SK-N-SH (cell line): ENCODE results near the gene BCL11B.

Experiments
- ELF1 ChIP-seq: IDR thresholded peaks from 2 replicates; pipeline ENCODE4 v1.4.0; 2012
- EP300 ChIP-seq, 2 experiments: IDR thresholded peaks; 2 replicates each; pipeline versions ENCODE4 v1.4.0 to v1.6.1; 2012; ENCODE audit warnings: borderline replicate concordance in 1 of 2, low read depth in 1 of 2, low read length in 1 of 2
- EZH2phosphoT487 ChIP-seq: fragments of 200-600 bp; sonication (generic); IDR thresholded peaks from 2 replicates; pipeline ENCODE4 v1.6.1; 2017; ENCODE audit warnings: low read depth, mixed run types, mild to moderate bottlenecking, antibody characterized with exemption, moderate library complexity, borderline replicate concordance
- FOXM1 ChIP-seq: IDR thresholded peaks from 2 replicates; pipeline ENCODE4 v1.4.0; 2012; ENCODE audit warnings: low read depth, mild to moderate bottlenecking
- GABPA ChIP-seq: IDR thresholded peaks from 2 replicates; pipeline ENCODE4 v1.4.0; 2012; ENCODE audit warnings: low read depth, mild to moderate bottlenecking
- JUND ChIP-seq: IDR thresholded peaks from 2 replicates; pipeline ENCODE4 v1.4.0; 2012
- RCOR1 ChIP-seq: fragments of 150-350 bp; IDR thresholded peaks from 2 replicates; pipeline ENCODE4 v1.6.1; 2017; ENCODE audit warnings: antibody characterized with exemption, low read length
- SIN3A ChIP-seq: IDR thresholded peaks from 2 replicates; pipeline ENCODE4 v1.6.1; 2012; ENCODE audit warnings: low read depth, mild to moderate bottlenecking, low read length, moderate library complexity, borderline replicate concordance
- TCF12 ChIP-seq: IDR thresholded peaks from 2 replicates; pipeline ENCODE4 v1.4.0; 2012
- YY1 ChIP-seq: IDR thresholded peaks from 2 replicates; pipeline ENCODE4 v1.4.0; 2012; ENCODE audit warnings: low read depth, mild to moderate bottlenecking
- TF ChIP-seq, protein P1 (sequence below): IDR thresholded peaks from 2 replicates; pipeline ENCODE4 v1.4.0; 2012; ENCODE audit warnings: low read depth
- TF ChIP-seq, protein P2 (sequence below): fragments of 200-600 bp; sonication (generic); IDR thresholded peaks from 2 replicates; pipeline ENCODE4 v1.6.1; 2017; ENCODE audit warnings: antibody characterized with exemption, mild to moderate bottlenecking, moderate library complexity
- TF ChIP-seq, protein P3 (sequence below): fragments of 150-350 bp; IDR thresholded peaks from 2 replicates; pipeline ENCODE4 v1.6.1; 2017; ENCODE audit warnings: antibody characterized with exemption, low read length, low read depth, borderline replicate concordance

DNA sequence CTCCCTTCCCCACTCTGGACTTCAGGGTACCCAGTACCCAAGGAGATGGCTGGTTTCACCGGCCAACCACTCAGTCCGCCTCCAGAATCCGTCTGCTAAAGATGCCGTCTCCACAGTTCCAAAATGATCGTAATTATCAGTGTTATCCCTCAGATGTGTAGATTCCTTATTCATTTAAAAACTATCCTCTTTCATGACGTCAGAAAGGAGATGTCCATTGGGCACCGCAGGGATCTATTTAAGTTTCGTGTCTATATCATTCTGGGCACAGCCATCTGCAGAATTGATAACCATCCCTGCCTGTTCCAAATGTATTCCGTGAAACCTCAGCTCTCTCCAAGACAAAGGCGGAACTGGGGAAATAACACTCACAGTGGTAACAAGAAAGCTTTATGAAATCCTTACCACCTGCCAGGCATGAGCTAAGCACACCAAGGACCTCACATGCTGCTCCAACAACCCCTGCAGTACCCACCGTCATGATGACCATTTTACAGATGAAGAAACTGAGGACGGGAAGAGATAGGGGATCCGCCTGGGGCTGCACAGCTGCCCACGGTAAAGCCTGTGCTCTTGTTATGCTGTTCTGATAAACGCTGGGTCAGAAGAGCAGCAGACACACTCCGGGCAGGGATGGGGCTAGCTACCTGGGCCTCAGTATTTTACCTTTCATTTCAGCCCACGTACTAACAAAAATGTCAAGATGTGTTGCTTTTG is 90.0 kb downstream of the BCL11B start:
- TF ChIP-seq JUND = no peak
- TF ChIP-seq, protein P1, sequence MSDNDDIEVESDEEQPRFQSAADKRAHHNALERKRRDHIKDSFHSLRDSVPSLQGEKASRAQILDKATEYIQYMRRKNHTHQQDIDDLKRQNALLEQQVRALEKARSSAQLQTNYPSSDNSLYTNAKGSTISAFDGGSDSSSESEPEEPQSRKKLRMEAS = no peak
- no peak for TF ChIP-seq GABPA
- no peak for TF ChIP-seq TCF12
- TF ChIP-seq, protein P2, sequence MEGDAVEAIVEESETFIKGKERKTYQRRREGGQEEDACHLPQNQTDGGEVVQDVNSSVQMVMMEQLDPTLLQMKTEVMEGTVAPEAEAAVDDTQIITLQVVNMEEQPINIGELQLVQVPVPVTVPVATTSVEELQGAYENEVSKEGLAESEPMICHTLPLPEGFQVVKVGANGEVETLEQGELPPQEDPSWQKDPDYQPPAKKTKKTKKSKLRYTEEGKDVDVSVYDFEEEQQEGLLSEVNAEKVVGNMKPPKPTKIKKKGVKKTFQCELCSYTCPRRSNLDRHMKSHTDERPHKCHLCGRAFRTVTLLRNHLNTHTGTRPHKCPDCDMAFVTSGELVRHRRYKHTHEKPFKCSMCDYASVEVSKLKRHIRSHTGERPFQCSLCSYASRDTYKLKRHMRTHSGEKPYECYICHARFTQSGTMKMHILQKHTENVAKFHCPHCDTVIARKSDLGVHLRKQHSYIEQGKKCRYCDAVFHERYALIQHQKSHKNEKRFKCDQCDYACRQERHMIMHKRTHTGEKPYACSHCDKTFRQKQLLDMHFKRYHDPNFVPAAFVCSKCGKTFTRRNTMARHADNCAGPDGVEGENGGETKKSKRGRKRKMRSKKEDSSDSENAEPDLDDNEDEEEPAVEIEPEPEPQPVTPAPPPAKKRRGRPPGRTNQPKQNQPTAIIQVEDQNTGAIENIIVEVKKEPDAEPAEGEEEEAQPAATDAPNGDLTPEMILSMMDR = no peak
- TF ChIP-seq YY1 = no peak
- TF ChIP-seq, protein P3, sequence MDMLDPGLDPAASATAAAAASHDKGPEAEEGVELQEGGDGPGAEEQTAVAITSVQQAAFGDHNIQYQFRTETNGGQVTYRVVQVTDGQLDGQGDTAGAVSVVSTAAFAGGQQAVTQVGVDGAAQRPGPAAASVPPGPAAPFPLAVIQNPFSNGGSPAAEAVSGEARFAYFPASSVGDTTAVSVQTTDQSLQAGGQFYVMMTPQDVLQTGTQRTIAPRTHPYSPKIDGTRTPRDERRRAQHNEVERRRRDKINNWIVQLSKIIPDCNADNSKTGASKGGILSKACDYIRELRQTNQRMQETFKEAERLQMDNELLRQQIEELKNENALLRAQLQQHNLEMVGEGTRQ = no peak
- TF ChIP-seq EP300 (IDR thresholded peaks at IDR 0.05; ENCODE audit: borderline replicate concordance in 1 of 2, low read depth in 1 of 2, low read length in 1 of 2) = no peak
- TF ChIP-seq SIN3A = no peak
- no peak for TF ChIP-seq ELF1
- no peak for TF ChIP-seq EZH2phosphoT487
- TF ChIP-seq FOXM1 = no peak
- TF ChIP-seq RCOR1 = no peak
